OCI-LY1 (cell line): ENCODE measurements around the gene PPM1N.

Source experiments
- EZH2 ChIP-seq: fragments of 200-600 bp; sonication (generic), shearing (Covaris generic); IDR thresholded peaks from 2 replicates; pipeline ENCODE4 v1.8.0; 2017; ENCODE audit warnings: borderline replicate concordance, mixed run types, mild to moderate bottlenecking, antibody characterized with exemption, low read length, moderate library complexity, mixed read lengths
- TF ChIP-seq, protein P1 (sequence below): fragments of 200-600 bp; sonication (generic), shearing (Covaris generic); IDR thresholded peaks from 2 replicates; pipeline ENCODE4 v1.5.1; 2017; ENCODE audit warnings: mild to moderate bottlenecking, antibody characterized with exemption, low read length, moderate library complexity, mixed read lengths

DNA sequence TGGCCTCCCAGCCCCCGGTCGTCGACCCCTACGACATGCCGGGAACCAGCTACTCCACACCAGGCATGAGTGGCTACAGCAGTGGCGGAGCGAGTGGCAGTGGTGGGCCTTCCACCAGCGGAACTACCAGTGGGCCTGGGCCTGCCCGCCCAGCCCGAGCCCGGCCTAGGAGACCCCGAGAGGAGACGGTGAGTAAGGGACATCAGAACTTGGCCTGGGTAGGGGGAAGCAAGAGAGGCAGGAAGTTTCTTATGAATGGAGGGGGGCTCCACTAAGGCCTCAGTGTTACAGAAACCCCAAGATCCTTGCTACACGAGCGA lies 27.5 kb upstream of the PPM1N start:
- TF ChIP-seq, protein P1, sequence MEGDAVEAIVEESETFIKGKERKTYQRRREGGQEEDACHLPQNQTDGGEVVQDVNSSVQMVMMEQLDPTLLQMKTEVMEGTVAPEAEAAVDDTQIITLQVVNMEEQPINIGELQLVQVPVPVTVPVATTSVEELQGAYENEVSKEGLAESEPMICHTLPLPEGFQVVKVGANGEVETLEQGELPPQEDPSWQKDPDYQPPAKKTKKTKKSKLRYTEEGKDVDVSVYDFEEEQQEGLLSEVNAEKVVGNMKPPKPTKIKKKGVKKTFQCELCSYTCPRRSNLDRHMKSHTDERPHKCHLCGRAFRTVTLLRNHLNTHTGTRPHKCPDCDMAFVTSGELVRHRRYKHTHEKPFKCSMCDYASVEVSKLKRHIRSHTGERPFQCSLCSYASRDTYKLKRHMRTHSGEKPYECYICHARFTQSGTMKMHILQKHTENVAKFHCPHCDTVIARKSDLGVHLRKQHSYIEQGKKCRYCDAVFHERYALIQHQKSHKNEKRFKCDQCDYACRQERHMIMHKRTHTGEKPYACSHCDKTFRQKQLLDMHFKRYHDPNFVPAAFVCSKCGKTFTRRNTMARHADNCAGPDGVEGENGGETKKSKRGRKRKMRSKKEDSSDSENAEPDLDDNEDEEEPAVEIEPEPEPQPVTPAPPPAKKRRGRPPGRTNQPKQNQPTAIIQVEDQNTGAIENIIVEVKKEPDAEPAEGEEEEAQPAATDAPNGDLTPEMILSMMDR: no peak
- no peak for TF ChIP-seq EZH2
